ENCODE measurements around the gene B4GALNT3.

GRCh38 chr12:499837-500458, 40.2 kb downstream of the B4GALNT3 start:
- no peak for TF ChIP-seq POLR2A (IDR thresholded peaks at IDR 0.05; ENCODE audit: low read depth, low read length)
- TF ChIP-seq POLR2AphosphoS5 (IDR thresholded peaks at IDR 0.05; ENCODE audit: low read depth, low read length): no peak
- no peak for TF ChIP-seq TAF1 (IDR thresholded peaks at IDR 0.05; ENCODE audit: borderline replicate concordance, low read depth, low read length)

Measured in GM12892 (cell line).